Glomerular endothelial cell (primary cell): ENCODE results near the gene SRGAP1. TPM values are rescaled to one million over a fixed set of nuclear protein-coding genes. Genes with fewer than 3 reads are reported as not detected.
"Not testable (repeated sequence)": the region's sequence is repeated elsewhere in the genome, so short reads cannot be mapped to it uniquely, and the experiment has no call there.

Source experiments
- DNase-seq: peaks from one replicate; pipeline ENCODE4 v3.0.0-alpha.2; 2011; ENCODE audit warnings: low read depth, low spot score; ENCODE audit errors: extremely low read depth
- total RNA-seq: library from RNA; depleted of rRNA; stranded (reverse); fragments of >200 nt; gene quantifications from 2 replicates; pipeline ENCODE4 v1.2.3, GENCODE V29; 2015

Gene SRGAP1
- total RNA-seq, 1 donor from 2014 or later, result 14.9 TPM

- no peak for DNase-seq
Observed at GRCh38 chr12:64142784-64143183, 298.3 kb downstream of the SRGAP1 start.

- no peak for DNase-seq
Observed at GRCh38 chr12:64145226-64145625, 300.7 kb downstream of the SRGAP1 start.

GRCh38 chr12:64147011-64147631 lies 302.6 kb downstream of the SRGAP1 start:
- DNase-seq, result no peak

- no peak for DNase-seq
Observed at GRCh38 chr12:64147875-64148274, 303.4 kb downstream of the SRGAP1 start.

- no peak for DNase-seq
Observed at GRCh38 chr12:64154677-64155076, 310.2 kb downstream of the SRGAP1 start.

- DNase-seq, result no peak
Observed at GRCh38 chr12:64157110-64157509, 312.6 kb downstream of the SRGAP1 start.

- no peak for DNase-seq
Observed at GRCh38 chr12:64160021-64160710, 315.7 kb downstream of the SRGAP1 start.

- no peak for DNase-seq
Observed at GRCh38 chr12:64160711-64161060, 316.2 kb downstream of the SRGAP1 start.

GRCh38 chr12:64166606-64167005 lies 322.1 kb downstream of the SRGAP1 start:
- not testable (repeated sequence) for DNase-seq

GRCh38 chr12:64167041-64167440 lies 322.5 kb downstream of the SRGAP1 start:
- not testable (repeated sequence) for DNase-seq

- no peak for DNase-seq
Observed at GRCh38 chr12:64170024-64170423, 325.5 kb downstream of the SRGAP1 start.

GRCh38 chr12:64170730-64171129 lies 326.2 kb downstream of the SRGAP1 start:
- DNase-seq, result no peak

- no peak for DNase-seq
Observed at GRCh38 chr12:64171715-64172114, 327.2 kb downstream of the SRGAP1 start.

GRCh38 chr12:64172143-64172970 lies 327.9 kb downstream of the SRGAP1 start:
- DNase-seq, result no peak

- no peak for DNase-seq
Observed at GRCh38 chr12:64173456-64173855, 329.0 kb downstream of the SRGAP1 start.

- no peak for DNase-seq
Observed at GRCh38 chr12:64175254-64175945, 330.9 kb downstream of the SRGAP1 start.

- no peak for DNase-seq
Observed at GRCh38 chr12:64177001-64177400, 332.5 kb downstream of the SRGAP1 start.

GRCh38 chr12:64178122-64178521 lies 333.6 kb downstream of the SRGAP1 start:
- DNase-seq, result no peak

- DNase-seq, result no peak
Observed at GRCh38 chr12:64180951-64181350, 336.5 kb downstream of the SRGAP1 start.

GRCh38 chr12:64181430-64182291 lies 337.2 kb downstream of the SRGAP1 start:
- peak; percentile 76 for DNase-seq
